NT2/D1 (cell line): ENCODE measurements around the gene CRISPLD2.

Experiments used
- DNase-seq: peaks from one replicate; pipeline ENCODE4 v3.0.0-alpha.2; 2011; ENCODE audit warnings: low read depth, low spot score
- H3K27me3 ChIP-seq: 2 replicates; pipeline ENCODE4 v1.6.0; 2011; ENCODE audit warnings: mild to moderate bottlenecking; ENCODE audit not compliant: insufficient read length, insufficient read depth
- H3K36me3 ChIP-seq: 2 replicates; pipeline ENCODE4 v1.6.1; 2011; ENCODE audit warnings: mild to moderate bottlenecking, low read length, mixed read lengths; ENCODE audit not compliant: insufficient read depth, insufficient read length
- H3K4me1 ChIP-seq: 2 replicates; pipeline ENCODE4 v1.5.1; 2011; ENCODE audit not compliant: insufficient read depth, insufficient read length
- H3K4me3 ChIP-seq: 2 replicates; pipeline ENCODE4 v1.5.1; 2011; ENCODE audit warnings: low read depth; ENCODE audit not compliant: insufficient read length
- H3K9ac ChIP-seq: 2 replicates; pipeline ENCODE4 v1.6.0; 2011; ENCODE audit warnings: low read depth; ENCODE audit not compliant: insufficient read length
- H3K9me3 ChIP-seq: 2 replicates; pipeline ENCODE4 v1.5.1; 2011; ENCODE audit warnings: mild to moderate bottlenecking, low read length; ENCODE audit not compliant: insufficient read depth
- SUZ12 ChIP-seq: IDR thresholded peaks from 2 replicates; pipeline ENCODE4 v1.6.1; 2011; ENCODE audit not compliant: insufficient read length, insufficient read depth; ENCODE audit errors: extremely low read depth
- YY1 ChIP-seq: IDR thresholded peaks from 2 replicates; pipeline ENCODE4 v1.6.1; 2011; ENCODE audit not compliant: insufficient read length, insufficient read depth
- ZNF274 ChIP-seq: IDR thresholded peaks from 2 replicates; pipeline ENCODE4 v1.6.1; 2011; ENCODE audit warnings: mild to moderate bottlenecking, low read depth, low read length

CRISPLD2 gene

DNA sequence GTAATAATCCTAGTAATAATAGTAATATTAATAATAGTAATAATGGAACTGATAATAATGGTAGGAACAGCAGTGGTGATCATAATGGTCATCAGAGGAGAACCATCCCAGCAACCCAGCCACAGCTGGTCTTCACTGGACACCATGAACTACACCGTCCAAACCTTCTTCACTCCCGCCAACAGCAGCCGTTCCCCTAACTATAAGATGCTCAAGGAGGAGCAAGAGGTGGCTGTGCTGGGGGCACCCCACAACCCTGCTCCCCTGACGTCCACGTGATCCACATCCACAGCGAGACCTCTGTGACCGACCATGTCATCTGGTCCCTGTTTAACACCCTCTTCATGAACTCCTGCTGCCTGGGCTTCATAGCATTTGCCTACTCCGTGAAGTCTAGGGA lies 100.5 kb downstream of the CRISPLD2 start:
- H3K4me1 ChIP-seq = peaks cover 9% of the 10 kb centered on the region
- no peak for TF ChIP-seq ZNF274
- no peak for TF ChIP-seq YY1
- no peak for TF ChIP-seq SUZ12
- H3K36me3 ChIP-seq = no peaks in the 10 kb centered on the region
- no peaks in the 10 kb centered on the region for H3K27me3 ChIP-seq
- no peak overlapping the region for H3K9ac ChIP-seq
- DNase-seq = no peak
- no peak overlapping the region for H3K4me3 ChIP-seq
- no peaks in the 10 kb centered on the region for H3K9me3 ChIP-seq

- Histone ChIP-seq H3K4me3 (no peak overlapping the region), H3K27me3 (no peaks in the 10 kb centered on the region), H3K9me3 (no peaks in the 10 kb centered on the region), H3K36me3 (no peaks in the 10 kb centered on the region), H3K4me1 (peaks cover 13% of the 10 kb centered on the region), H3K9ac (no peak overlapping the region)
- TF ChIP-seq ZNF274 (no peak), YY1 (no peak), SUZ12 (no peak)
- DNase-seq = no peak
Observed at GRCh38 chr16:84922351-84923120, 102.8 kb downstream of the CRISPLD2 start.

GRCh38 chr16:84924331-84925091 lies 104.7 kb downstream of the CRISPLD2 start:
- peaks cover 8% of the 10 kb centered on the region for H3K4me1 ChIP-seq
- no peaks in the 10 kb centered on the region for H3K36me3 ChIP-seq
- no peak for DNase-seq
- TF ChIP-seq YY1 (no peak), SUZ12 (no peak), ZNF274 (no peak)
- no peak overlapping the region for H3K4me3 ChIP-seq
- no peak overlapping the region for H3K9ac ChIP-seq
- no peaks in the 10 kb centered on the region for H3K9me3 ChIP-seq
- H3K27me3 ChIP-seq = no peaks in the 10 kb centered on the region

DNA sequence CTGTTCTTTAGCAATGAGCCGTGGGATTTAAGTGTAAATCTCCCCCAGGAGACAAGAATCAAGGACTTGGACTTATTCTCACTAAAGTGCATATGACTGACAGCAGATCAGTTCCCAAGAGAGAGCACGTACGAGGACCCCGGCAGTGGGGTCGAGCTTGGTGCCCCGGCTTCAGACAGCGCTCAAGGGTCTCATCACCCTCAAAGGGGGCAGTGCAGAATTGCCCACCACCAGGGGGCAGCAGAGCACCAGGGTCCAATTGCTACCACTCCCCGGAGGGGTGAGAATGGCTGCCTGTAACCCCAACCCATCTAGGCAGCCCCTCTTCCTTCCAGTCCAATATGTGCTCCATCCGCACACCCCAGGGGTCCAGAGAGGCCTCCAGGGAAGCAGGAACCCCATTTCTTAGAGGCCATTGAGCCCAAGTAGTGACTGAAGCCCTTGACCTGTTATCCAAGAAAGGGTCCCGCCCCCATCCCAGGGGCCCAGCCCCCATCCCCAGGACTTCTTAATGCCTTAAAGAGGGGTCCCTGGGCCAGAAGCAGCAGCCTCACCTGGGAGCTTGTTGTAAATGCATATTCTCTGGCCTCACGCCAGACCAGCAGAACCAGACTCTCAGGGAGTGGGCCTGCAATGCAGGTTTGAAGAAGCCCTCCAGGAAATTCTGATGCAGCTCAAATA lies 105.4 kb downstream of the CRISPLD2 start:
- DNase-seq = peak; percentile 23
- H3K36me3 ChIP-seq = no peaks in the 10 kb centered on the region
- TF ChIP-seq YY1 = no peak
- no peak for TF ChIP-seq SUZ12
- no peak for TF ChIP-seq ZNF274
- H3K27me3 ChIP-seq = no peaks in the 10 kb centered on the region
- H3K4me3 ChIP-seq = no peak overlapping the region
- no peak overlapping the region for H3K9ac ChIP-seq
- H3K9me3 ChIP-seq = no peaks in the 10 kb centered on the region
- H3K4me1 ChIP-seq = peaks cover 13% of the 10 kb centered on the region

- no peaks in the 10 kb centered on the region for H3K9me3 ChIP-seq
- H3K36me3 ChIP-seq = no peaks in the 10 kb centered on the region
- no peak overlapping the region for H3K4me3 ChIP-seq
- peaks cover 17% of the 10 kb centered on the region for H3K4me1 ChIP-seq
- no peak overlapping the region for H3K9ac ChIP-seq
- DNase-seq = no peak
- no peaks in the 10 kb centered on the region for H3K27me3 ChIP-seq
- TF ChIP-seq ZNF274 (no peak), SUZ12 (no peak), YY1 (no peak)
Observed at GRCh38 chr16:84925773-84926372, 106.1 kb downstream of the CRISPLD2 start.

DNA sequence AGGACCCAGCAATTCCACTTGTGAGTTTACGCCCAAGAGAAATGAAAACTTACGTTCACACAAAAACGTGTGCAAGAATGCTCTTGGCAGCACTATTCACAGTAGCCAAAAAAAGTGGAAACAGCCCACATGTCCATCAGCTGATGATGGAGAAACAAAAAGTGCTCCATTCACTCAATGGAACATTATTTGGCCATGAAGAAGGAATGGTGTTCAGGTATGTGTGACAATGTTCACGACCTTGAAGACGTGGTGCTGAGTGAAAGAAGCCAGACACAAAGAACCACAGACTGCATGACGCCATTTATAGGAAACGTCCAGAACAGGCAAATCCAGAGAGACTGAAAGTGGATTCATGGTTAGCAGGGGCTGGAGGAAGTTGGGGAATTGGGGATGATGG lies 106.7 kb downstream of the CRISPLD2 start:
- H3K36me3 ChIP-seq = no peaks in the 10 kb centered on the region
- no peaks in the 10 kb centered on the region for H3K27me3 ChIP-seq
- TF ChIP-seq ZNF274 = no peak
- TF ChIP-seq YY1 = no peak
- TF ChIP-seq SUZ12 = no peak
- H3K4me3 ChIP-seq = no peak overlapping the region
- no peak overlapping the region for H3K9ac ChIP-seq
- DNase-seq = no peak
- H3K4me1 ChIP-seq = peaks cover 17% of the 10 kb centered on the region
- no peaks in the 10 kb centered on the region for H3K9me3 ChIP-seq
